Brain pericyte (primary cell): Measurements from ENCODE around the gene CCL8.
"Not testable (repeated sequence)": the region's sequence is repeated elsewhere in the genome, so short reads cannot be mapped to it uniquely, and the experiment has no call there.

Experiments
- DNase-seq: peaks from one replicate; pipeline ENCODE4 v3.0.0-alpha.2; 2012; ENCODE audit warnings: low read depth, low spot score

Gene CCL8

DNA sequence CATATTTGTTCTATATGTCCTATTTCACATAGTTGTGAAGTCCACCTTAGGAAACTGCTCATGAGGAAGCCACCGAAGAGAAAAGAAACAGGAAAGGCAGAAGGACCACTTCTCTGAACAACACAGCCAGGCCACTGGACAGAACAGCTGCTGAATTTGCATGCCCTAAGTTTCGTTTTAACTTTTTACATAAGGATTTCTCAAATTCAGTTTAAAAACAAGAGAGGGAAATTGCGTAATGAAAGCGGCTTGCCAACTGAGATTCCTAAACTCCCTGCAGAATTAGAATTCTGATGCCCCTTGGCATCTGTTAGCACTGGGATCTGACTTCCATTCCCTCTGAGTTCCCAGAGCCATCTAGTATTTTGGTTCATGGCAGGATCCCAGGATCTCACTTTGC lies 5.0 kb upstream of the CCL8 start:
- DNase-seq: no peak

DNA sequence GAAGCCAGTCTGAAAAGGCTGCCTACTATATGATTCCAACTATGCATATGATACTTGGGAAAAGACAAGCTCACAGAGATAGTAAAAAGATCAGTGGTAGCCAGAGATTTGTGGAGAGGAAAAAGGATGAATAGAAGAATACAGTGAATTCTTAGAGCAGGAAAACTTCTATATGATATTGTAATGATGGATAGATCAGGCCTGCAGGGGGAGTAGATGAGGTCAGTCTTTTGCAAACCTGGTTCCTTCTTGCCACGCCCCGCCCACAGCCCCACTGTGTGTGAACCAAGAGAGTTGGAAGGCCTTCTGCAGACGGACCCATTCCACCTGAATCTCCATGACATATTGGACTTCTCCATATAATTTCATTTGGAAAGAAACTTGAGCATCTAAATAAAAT lies 761 bp upstream of the CCL8 start:
- DNase-seq: no peak

DNA sequence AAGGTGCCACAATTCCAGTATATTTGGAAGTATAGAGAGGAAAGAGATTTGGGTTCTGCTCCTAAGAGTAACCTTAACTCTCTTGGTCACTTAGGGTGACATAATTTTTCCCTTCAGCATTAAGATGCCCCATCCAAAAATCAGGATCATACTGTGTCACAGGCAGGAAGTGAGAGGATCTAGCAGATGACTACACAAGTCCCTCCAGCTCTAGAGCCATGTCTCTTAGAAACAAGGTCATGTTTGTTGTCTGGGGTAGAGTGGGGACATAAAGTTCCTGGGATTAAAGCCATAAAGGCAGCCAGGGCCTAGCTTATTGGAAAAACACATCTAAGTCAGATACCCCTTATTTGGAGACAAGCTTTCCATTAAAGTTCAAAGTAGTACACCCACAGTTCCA lies 2.7 kb downstream of the CCL8 start:
- DNase-seq: no peak

DNA sequence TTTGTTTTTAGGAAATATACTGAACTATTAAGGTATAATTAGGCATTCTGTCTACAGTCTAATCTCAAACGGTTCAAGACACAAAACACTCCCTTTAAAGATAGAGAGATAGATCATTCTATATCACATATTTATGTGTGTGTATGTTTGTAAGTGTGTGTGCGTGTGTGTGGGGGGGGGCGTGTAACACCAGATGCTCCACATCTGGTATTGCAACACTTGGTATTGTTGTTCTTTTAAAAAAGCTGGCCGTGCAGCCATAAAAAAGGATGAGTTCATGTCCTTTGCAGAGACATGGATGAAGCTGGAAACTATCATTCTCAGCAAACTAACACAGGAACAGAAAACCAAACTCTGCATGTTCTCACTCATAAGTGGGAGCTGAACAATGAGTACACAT lies 8.3 kb downstream of the CCL8 start:
- DNase-seq: not testable (repeated sequence)

DNA sequence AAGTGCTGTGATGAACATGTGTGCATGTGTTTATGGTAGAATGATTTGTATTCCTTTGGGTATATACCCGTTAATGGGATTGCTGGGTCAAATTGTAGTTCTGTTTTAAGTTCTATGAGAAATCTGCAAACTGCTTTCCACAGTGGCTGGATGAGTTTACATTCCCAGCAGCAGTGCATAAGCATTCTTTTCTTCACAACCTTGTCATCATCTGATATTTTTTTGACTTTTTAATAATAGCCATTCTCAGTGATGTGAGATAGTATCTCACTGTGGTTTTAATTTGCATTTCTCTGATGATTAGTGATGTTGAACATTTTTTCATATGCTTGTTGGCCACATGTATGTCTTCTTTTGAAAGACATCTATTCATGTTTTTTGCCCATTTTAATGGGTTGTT lies 18.5 kb downstream of the CCL8 start:
- DNase-seq: no peak

DNA sequence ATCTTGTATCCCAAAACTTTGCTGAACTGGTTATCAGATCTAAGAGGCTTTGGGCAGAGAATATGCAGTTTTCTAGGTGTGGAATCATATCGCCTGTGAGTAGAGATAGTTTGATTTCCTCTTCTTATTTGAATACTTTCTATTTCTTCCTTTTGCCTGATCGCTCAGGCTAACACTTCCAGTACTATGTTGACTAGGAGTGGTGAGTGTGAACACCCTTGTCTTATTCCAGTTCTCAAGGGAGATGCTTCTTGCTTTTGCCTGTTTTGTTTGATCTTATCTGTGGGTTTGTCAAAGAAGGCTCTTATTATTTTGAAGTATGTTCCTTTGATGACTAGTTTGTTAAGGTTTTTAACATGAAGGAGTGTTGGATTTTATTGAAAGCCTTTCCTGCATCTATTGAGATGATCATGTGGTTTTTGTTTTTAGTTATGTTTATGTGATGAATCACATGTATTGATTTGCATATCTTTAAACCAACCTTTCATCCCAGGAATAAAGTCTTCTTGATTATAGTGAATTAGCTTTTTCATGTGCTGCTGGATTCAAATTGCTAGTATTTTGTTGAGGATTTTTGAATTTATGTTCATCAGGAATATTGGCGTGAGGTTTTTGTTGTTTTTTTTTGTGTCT lies 20.0 kb downstream of the CCL8 start:
- no peak for DNase-seq

DNA sequence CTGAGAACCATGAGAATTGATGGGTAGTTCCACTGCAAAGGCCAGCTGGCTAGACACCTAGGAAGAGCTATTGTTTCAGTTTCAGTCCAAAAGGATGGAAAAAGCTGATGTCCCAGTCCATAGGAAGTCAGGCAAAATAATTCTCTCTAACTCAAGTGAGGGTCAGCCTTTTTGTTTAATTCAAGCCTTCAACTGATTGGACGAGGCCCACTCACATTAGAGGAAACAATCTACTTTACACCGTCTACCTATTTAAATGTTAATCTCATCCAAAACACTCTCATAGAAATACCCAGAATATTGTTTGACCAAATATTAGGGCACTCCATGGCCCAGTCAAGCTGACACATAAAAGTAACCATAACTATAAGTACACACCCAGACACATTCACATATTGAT lies 22.7 kb downstream of the CCL8 start:
- DNase-seq: no peak

DNA sequence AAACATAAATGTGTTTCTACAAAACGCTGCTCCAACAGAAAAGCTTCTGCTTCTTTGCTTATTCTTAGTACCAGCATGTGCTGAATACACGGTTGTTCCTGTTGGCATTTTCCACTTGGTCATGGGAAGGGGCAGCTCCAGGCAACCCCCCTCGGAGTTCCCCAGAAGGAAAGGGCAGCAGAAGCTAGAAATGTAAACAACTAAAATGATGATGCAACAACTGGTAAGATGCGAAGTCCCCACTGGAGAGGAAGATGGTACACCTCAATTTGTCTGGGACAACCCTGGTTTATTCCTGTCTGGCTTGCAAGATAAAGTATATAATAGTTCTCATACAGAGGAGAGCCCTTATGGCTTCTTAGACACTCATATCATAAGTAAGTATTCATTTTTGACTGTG lies 27.8 kb downstream of the CCL8 start:
- no peak for DNase-seq

DNA sequence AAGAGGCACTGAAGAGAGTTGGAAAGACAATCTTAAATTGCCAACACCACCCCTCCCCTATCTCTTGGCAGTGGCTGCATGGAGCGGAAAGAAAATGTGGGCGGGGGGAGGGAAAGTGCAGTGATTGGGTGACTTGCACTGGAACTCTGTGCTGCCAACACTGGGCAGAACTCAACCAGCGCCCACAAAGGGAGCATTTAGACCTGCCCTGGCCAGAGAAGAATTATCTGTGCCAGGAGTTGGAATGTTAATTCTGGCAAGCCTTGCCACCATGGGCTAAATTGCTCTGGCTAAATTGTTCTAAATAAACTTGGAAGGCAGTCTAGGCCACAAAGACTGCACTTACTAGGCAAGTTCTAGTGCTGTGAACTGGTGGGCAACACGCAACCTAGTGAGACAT lies 30.5 kb downstream of the CCL8 start:
- DNase-seq: no peak

DNA sequence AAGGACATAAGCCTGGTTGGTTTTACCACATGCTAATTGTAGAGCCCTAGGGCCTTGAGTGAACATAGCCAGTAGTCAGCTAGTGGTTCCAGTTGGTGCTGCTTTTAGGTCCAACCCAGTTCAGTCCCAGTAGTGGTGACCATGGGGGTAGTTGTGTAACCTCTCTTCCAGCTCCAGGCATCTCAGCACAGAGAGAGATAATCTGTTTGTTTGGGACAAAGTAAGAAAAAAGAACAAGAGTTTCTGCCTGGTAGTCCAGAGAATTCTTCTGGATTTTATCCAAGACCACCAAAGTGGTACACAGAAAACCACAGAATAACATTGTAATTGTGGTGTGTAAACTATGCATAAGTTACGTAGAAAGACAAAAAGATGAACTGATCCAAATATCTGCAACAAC lies 31.9 kb downstream of the CCL8 start:
- no peak for DNase-seq

DNA sequence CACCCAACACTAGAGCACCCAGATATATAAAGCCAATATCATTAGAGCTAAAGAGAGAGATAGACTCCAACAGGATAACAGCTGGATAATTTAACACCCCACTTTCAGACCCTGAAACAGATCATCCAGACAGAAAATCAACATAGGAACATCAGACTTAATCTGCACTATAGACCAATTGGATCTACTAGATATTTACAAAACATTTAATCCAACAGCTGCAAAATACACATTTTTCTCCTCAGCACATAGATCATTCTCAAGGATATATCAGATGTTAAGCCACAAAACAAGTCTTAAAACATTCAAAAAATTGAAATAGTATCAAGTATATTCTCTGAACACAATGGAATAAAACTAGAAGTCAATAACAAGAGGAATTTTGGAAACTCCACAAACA lies 33.0 kb downstream of the CCL8 start:
- DNase-seq: no peak

DNA sequence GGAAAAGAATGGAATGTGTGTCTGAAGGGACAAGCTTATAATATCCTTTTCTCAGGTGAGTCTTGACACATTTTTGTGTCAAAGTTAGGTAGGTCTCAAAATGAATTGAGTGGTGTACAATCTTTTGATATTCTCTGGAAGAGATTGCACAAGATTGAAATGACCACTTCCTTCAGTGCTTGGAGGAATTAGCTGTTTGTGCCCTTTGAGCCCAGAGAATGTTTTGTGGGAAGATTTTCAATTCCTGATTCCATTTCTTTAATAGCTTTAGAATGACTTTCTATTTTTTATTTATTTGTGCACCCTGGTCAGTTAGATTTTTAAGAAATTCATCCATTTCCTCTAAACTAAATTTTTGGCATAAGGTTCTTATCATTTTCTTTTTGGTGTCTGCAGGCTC lies 35.4 kb downstream of the CCL8 start:
- no peak for DNase-seq

DNA sequence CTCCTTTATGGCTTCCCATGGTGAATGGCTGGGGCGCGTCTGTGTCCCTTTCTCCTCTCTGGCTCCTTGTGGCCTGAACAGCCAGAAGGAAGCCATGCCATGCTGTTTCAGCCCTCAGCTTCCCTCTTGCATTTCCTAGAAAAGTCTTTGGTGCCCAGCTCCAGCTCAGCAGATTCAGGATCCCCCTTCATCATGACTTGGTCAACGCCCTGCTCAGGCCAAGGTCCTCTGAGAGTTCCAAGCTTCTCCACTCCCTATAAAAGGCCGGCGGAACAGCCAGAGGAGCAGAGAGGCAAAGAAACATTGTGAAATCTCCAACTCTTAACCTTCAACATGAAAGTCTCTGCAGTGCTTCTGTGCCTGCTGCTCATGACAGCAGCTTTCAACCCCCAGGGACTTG lies 37.0 kb downstream of the CCL8 start, which contains the start of gene CCL13:
Gene CCL13, plus strand, starts transcription at position 287 of the 400 bp plus-strand sequence. Its CDS starts 47 bp downstream, at position 334.
- DNase-seq: no peak

DNA sequence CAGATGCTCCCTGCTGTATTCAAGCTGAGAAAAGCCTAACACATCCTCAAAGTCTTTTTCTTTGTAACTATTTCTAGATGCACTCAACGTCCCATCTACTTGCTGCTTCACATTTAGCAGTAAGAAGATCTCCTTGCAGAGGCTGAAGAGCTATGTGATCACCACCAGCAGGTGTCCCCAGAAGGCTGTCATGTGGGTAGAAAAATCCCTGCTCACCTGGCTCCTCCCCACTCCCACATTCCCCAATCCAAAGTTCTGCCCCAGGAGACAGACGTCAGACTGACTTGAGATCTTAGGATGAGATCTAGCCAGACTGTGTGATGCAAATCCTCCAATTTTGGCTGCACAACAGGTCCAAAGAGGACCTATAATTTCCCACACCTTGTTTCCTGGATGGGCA lies 38.2 kb downstream of the CCL8 start:
- no peak for DNase-seq

DNA sequence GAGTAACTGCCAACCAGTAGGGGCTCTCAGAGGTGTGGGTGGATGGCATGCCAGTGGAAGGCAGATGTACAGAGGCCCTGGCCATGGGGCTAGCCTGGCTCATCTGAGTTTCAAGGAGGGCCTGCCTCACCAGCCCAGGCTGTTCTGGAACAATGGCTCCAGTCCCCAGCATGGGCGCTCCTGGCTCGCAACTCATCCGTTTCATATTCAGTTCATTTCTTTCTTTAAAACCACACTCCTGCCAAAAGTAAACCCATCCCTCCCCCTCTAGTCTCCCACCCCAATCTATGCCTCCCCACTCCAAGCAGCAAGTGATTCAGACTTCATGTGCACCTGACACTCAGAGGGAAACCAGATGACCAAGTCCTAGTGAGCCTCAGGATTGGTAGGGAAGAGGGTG lies 39.4 kb downstream of the CCL8 start:
- DNase-seq: no peak

DNA sequence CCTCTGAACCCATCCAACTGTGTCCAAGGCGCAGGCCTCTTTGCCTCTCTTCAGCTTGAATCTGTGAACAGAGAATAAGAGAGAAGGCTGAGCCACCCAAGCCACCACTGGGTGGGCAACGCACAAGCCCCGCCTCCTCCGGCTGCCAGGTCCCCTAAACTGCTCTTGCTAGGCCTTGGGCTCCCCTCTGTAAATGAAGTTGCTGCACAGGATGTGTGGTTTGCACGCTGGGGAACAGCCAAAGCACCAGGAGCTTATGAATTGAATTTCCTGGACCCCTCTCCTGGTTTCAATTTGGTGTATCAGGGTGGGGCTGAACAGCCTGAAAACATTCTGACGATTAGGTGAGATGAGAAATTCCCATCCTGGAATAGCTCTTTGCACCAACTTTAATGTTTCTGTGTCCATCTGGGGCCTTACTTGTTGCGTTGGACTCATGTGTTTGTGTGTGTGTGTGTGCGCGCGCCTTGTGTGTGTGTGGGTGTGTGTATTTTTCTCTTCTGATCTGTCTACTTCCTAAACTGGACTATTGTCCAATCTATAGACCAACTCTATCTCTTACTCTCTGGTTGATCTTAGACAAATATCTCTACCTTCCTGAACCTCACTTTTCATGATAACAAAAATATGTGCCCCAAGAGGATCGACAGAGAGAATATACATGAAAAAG lies 41.5 kb downstream of the CCL8 start:
- DNase-seq: no peak

DNA sequence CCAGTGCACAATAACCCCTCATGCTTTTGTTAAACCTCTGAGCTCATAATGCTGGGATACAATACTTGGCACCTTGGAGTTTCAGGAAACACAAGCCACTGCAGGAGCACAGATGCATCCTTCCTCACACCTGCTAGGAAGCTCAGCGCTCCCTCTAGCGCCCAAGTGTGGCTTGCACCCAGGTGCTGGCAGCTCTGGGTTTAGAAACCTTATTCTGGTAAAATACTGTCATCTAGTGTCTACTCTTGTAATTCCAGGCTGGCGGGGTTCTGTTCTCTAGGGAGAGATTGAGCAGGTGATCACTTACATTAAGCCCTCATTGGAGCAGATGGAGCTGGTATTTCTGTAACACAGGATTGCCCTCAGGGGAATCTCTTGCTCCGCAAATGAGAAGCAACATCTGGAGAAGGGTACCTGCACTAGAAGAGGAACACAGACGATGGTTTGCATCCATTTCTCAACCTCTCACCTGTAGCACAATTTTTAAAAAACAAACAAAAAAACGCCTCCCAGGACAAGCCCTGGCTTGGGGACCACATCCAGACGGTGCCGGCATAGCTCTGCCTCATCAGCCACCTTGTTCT lies 42.3 kb downstream of the CCL8 start:
- peak; percentile 4 for DNase-seq

DNA sequence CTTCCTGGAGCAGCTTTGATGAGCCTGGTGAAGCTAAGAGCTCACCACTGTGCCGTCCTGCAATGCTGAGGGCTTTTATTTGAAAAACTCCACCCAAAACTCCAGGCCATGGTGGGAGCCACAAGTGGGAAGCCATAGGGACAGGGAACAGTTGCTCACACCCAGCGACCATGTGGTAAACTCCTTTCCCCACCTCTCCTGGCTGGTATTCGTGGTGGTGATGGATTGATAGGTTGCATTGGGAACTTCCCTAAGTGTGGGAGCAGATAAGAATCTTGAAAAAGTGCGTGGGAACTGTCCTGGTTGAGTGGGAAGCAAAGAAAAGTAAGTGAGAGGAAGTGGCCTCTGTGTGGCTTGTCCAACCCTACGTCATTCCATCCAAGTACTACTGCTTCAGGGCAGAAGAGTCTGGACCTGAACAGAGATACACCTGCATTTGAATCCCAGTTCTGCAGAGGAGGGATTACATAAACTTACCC lies 44.0 kb downstream of the CCL8 start, which contains the start of gene CCL1:
Gene CCL1, minus strand, starts transcription at position 51 of the 479 bp plus-strand sequence. CDS start 72 bp downstream, outside the sequence.
- no peak for DNase-seq

DNA sequence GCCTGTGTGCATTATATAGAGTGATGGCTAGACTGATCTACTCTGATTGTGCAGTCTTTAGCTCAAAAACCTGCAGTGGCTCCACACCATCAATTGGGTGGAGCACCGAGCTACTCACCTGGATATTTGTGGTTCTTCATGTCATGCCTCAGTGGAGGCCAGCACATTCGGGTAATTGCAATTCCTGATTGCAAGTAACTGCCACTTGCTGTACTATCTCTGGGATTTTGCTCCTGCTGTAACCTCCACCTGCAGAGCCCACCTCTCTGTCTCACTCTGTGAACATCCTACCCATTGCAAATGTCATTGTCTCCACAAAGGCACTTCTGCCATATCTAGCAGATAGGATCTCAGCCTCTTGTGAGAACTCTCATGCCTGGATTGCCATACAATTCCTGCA lies 45.5 kb downstream of the CCL8 start:
- no peak for DNase-seq

DNA sequence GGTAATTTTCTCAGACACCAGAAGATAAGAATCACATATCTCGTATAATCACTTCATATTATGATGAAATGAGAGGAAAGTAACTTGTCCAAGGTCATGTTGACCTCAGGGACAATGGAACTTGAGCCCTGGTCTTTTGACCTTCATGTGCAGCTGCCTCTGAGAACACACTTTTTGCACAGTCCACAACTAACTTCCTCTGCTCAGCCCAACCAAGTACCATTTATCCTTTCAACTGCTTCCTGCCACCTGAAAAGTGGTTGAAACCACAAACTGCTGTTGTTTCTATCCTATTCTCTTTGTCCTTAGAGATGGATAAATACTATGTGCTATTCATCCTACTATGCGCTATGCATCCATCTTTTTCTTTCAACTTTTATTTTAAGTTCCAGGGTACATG lies 46.1 kb downstream of the CCL8 start:
- DNase-seq: no peak

DNA sequence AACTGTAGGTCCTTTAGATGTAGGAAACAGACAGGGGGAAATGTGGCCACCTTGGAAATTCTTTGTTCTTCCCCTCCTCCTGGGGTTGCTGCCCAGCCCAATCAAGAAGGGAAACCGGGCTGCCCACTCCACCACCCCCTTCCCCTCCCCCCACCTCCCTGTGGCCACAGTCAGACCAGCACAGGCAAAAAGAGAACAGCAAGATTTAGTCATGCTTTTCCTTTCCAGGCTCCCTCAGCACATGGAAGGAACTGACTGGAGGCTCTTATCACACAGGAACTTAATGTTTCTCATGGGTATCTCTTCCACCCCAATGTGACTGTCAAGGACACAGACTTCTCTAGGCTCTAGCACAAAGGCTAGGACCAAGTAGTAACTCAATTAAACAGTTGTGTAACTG lies 46.8 kb downstream of the CCL8 start:
- DNase-seq: no peak

DNA sequence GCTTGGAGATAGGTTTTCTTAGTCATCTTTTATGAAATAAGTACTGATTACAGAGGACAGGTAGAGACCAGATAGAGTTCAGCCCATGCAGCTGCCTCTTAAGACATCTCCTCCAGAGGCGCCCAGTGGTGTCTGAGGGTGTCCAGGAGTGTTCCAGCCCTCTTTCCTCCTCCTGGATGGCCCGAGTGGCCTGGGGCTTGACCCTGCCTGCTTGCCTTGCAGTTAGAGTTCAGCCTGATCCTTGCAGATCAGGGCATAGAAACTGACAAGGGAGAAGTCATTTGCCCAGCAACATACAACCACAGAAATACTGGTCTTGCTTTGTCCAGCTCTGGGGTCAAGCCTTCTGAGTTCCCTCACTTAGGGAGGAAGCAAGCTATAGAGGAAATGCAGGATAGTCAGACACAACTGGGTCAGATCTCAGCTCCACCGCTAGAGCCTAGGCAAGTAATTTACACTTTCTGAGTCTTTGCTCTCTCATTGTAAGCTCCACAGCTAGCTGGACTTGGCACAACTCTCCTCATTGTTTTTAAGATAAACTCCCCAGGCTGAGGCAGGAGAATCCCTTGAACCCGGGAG lies 47.4 kb downstream of the CCL8 start:
- DNase-seq: no peak
